IPS DF 19.7 (cell line): ENCODE data around the gene PIR.

Experiments
- DNase-seq: peaks from one replicate; pipeline ENCODE4 v3.0.0-alpha.2; 2013; ENCODE audit warnings: low read depth, low spot score

The PIR gene

DNA sequence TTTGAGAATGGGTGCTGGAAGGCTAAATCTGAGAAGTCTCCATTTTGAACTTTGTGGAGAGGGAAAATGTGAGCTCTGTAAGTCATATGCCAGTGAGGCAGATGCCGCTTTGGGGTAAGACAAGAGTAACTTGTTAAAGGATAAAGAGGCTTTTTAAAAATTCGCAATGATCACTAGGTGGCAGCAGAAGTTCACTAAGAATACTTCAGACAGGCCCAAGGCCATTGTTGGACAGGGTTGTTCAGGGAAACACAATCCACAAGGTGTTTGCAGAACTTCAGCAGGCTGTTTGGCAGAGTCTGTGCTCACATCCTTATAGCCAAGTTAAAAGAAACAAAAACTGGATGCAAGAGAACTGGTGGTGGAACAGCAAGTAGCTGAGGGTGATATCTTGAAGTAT is 144.1 kb downstream of the PIR start:
- DNase-seq: no peak

GRCh38 chrX:15345976-15346375 is 147.2 kb downstream of the PIR start:
- DNase-seq: no peak

DNA sequence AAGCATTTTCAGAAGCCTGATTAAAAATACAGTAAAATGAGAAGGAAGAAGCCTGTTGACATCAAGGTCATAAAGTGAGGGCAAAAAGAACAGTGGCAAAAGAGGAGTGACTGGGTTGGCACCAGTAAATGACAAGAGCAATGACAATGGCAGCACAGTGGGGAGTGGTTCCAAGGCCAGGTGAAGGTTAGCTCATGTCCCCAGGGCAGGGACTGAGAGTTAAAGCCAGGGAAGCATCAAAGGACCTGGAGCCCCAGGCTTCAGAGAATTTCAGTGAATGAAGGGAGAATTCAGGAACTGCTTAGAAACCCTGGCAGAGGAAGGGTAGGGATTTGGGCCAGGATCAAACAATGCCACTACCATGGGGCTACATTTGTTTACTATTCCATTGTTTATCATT is 149.0 kb downstream of the PIR start:
- DNase-seq: no peak

DNA sequence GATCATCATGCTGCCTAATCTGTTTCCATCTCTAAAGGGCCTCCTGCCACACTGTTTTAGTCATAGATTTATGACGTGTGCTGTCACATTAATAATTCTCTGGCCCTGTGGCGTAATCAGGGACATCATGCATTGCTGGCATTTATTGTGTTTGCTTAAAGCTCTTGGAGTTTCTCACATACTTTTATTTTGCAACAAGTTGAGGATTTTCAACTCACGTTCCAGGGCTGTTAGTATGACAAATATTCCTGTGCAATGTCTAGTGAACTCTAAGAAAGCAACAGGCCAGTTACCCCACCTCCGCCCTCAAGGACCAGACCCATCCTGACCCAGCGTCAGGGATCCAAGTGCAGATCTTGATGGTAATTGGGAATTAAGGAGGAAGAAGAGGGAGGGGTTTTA is 150.1 kb downstream of the PIR start:
- DNase-seq: no peak

- no peak for DNase-seq
Measured at GRCh38 chrX:15340867-15341266, 152.3 kb downstream of the PIR start.

- no peak for DNase-seq
Measured at GRCh38 chrX:15336023-15336413, 157.1 kb downstream of the PIR start.

DNA sequence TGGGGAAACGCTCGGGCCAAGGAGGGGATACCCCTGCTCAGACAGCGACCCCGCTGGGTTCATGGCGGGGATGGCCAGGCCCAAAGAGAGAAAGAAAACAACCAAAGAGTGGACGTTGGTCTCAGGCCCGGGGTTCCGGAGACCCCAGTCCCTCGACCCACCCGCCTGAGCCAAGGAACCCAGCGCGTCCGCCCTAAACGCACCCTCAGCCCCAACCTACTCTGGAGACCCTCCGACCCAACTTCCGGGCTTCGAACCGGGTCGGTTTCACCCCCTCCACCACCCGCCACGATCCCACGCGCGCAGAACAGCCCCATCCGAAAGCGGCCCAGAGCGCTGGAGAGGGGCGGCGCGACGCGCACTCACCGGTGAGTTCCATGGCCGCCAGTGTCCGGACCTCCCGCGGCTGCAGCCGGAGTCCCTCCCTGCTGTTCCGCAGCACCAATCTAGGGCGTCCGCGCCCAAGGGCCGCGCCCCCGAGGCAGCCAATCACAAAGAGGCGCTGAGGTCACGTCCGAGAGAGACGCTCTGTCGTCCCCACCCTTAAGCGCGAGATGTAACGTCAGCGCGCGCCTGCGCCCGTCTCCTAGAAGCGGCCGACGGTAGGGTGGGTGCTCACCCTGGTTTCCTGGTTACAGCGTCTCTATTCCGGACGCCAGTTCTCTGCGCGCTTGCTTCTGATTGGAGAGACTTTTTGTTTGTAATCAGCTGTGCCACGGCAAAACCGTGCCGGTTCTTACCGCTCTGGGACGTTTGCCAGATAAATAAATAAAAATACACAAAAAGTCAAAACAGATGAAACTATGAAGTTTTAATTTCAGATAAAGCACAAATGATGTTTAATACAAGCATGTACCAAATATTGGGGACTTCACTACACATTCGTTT is 157.8 kb downstream of the PIR start, which contains the start of gene PIGA:
TSS of gene PIGA (minus strand) at position 389 of the 888 bp plus-strand sequence. CDS start 3,593 bp downstream, outside the sequence.
- peak; percentile 64 for DNase-seq
